HEK293 (cell line): ENCODE data around the gene ZNF684.
"Not testable (repeated sequence)": the region's sequence is repeated elsewhere in the genome, so short reads cannot be mapped to it uniquely, and the experiment has no call there.

Experiments
- CTCF ChIA-PET: fragments of 350-600 bp; formaldehyde crosslinking; extraction: SDS; loops from one replicate; lab custom pipeline; 2021; ENCODE audit warnings: antibody characterized with exemption; lab: Yijun Ruan, JAX
- POLR2A ChIA-PET: fragments of 300-600 bp; formaldehyde crosslinking; extraction: SDS; loops from one replicate; lab custom pipeline; 2020; ENCODE audit warnings: antibody characterized with exemption, inconsistent platforms; lab: Yijun Ruan, JAX
- H3K27ac ChIP-seq: fragments of 200-500 bp; sonication (Bioruptor generic); 2 replicates; pipeline ENCODE4 v1.5.1; 2014; ENCODE audit warnings: low read depth, low read length, control low read depth, inconsistent platforms; ENCODE audit errors: extremely low read depth
- H3K36me3 ChIP-seq, 2 experiments: fragments of 200-500 bp in 1 of 2; sonication (Bioruptor generic) in 1 of 2; 1 replicate in 1 of 2; 2 replicates in 1 of 2; pipeline ENCODE4 v1.5.1; 2014 to 2017; ENCODE audit warnings: inconsistent platforms in 2 of 2, low read length in 2 of 2; ENCODE audit not compliant: control insufficient read depth in 2 of 2, insufficient read depth in 1 of 2
- H3K4me1 ChIP-seq: fragments of 200-500 bp; sonication (Bioruptor generic); 2 replicates; pipeline ENCODE4 v1.5.1; 2014; ENCODE audit warnings: mild to moderate bottlenecking, low read length, inconsistent platforms; ENCODE audit not compliant: control insufficient read depth, insufficient read depth
- H3K4me3 ChIP-seq: 2 replicates; pipeline ENCODE4 v1.5.1; 2011; ENCODE audit warnings: low read depth, mild to moderate bottlenecking, control low read depth, low read length, moderate library complexity
- H3K9me3 ChIP-seq: fragments of 200-500 bp; sonication (Bioruptor generic); 2 replicates; pipeline ENCODE4 v1.5.1; 2014; ENCODE audit warnings: low read depth, low read length, inconsistent platforms; ENCODE audit not compliant: control insufficient read depth, insufficient read depth
- ATF2 ChIP-seq: fragments of 450-650 bp; formaldehyde crosslinking; IDR thresholded peaks from 2 replicates; pipeline ENCODE4 v1.5.1; 2016; ENCODE audit warnings: missing biosample characterization, missing genetic modification characterization, low read depth
- HOXD13 ChIP-seq: sonication (generic); formaldehyde crosslinking; IDR thresholded peaks from 2 replicates; pipeline ENCODE4 v1.8.0; 2022; ENCODE audit warnings: missing genetic modification reagents, borderline replicate concordance
- KLF16 ChIP-seq: fragments of 450-650 bp; formaldehyde crosslinking; IDR thresholded peaks from 2 replicates; pipeline ENCODE4 v1.5.1; 2017; ENCODE audit warnings: missing biosample characterization, missing genetic modification characterization
- SALL2 ChIP-seq: fragments of 450-650 bp; formaldehyde crosslinking; IDR thresholded peaks from 2 replicates; pipeline ENCODE4 v1.5.0; 2017; ENCODE audit warnings: missing biosample characterization, mild to moderate bottlenecking, missing genetic modification characterization, borderline replicate concordance
- YY1 ChIP-seq: fragments of 450-650 bp; formaldehyde crosslinking; IDR thresholded peaks from 2 replicates; pipeline ENCODE4 v1.5.1; 2018; ENCODE audit warnings: missing biosample characterization, missing genetic modification characterization
- ZBTB48 ChIP-seq: fragments of 450-650 bp; formaldehyde crosslinking; IDR thresholded peaks from 2 replicates; pipeline ENCODE4 v1.5.1; 2016; ENCODE audit warnings: missing biosample characterization, missing genetic modification characterization
- ZBTB7A ChIP-seq: fragments of 450-650 bp; formaldehyde crosslinking; IDR thresholded peaks from 2 replicates; pipeline ENCODE4 v1.5.1; 2016; ENCODE audit warnings: low read depth, missing biosample characterization, missing genetic modification characterization
- ZBTB8A ChIP-seq: fragments of 450-650 bp; formaldehyde crosslinking; IDR thresholded peaks from 2 replicates; pipeline ENCODE4 v1.5.1; 2016; ENCODE audit warnings: missing biosample characterization, missing genetic modification characterization
- ZEB2 ChIP-seq: fragments of 450-650 bp; formaldehyde crosslinking; IDR thresholded peaks from 2 replicates; pipeline ENCODE4 v1.5.1; 2016; ENCODE audit warnings: missing biosample characterization, missing genetic modification characterization
- ZNF138 ChIP-seq: fragments of 450-650 bp; formaldehyde crosslinking; IDR thresholded peaks from 2 replicates; pipeline ENCODE4 v1.5.1; 2016; ENCODE audit warnings: missing biosample characterization, missing genetic modification characterization, borderline replicate concordance
- ZNF146 ChIP-seq: fragments of 450-650 bp; formaldehyde crosslinking; IDR thresholded peaks from 2 replicates; pipeline ENCODE4 v1.5.1; 2016; ENCODE audit warnings: missing biosample characterization, missing genetic modification characterization
- ZNF211 ChIP-seq: fragments of 450-650 bp; formaldehyde crosslinking; IDR thresholded peaks from 2 replicates; pipeline ENCODE4 v1.5.1; 2016; ENCODE audit warnings: low read depth, missing biosample characterization, missing genetic modification characterization
- ZNF311 ChIP-seq: fragments of 450-650 bp; formaldehyde crosslinking; IDR thresholded peaks from 2 replicates; pipeline ENCODE4 v1.5.1; 2017; ENCODE audit warnings: missing biosample characterization, missing genetic modification characterization, borderline replicate concordance
- ZNF398 ChIP-seq: fragments of 450-650 bp; formaldehyde crosslinking; IDR thresholded peaks from 2 replicates; pipeline ENCODE4 v1.5.1; 2017; ENCODE audit warnings: missing biosample characterization, missing genetic modification characterization
- ZNF544 ChIP-seq: fragments of 450-650 bp; formaldehyde crosslinking; IDR thresholded peaks from 2 replicates; pipeline ENCODE4 v1.5.0; 2017; ENCODE audit warnings: missing biosample characterization, missing genetic modification characterization
- ZNF548 ChIP-seq: fragments of 450-650 bp; formaldehyde crosslinking; IDR thresholded peaks from 2 replicates; pipeline ENCODE4 v1.5.1; 2016; ENCODE audit warnings: missing biosample characterization, missing genetic modification characterization
- ZNF555 ChIP-seq: fragments of 450-650 bp; formaldehyde crosslinking; conservative IDR thresholded peaks from 2 replicates; pipeline ENCODE4 v1.5.1; 2017; ENCODE audit warnings: missing biosample characterization, mild to moderate bottlenecking, missing genetic modification characterization, inconsistent platforms
- ZNF558 ChIP-seq: fragments of 450-650 bp; formaldehyde crosslinking; IDR thresholded peaks from 2 replicates; pipeline ENCODE4 v1.5.1; 2016; ENCODE audit warnings: missing biosample characterization, missing genetic modification characterization
- ZNF585B ChIP-seq: fragments of 450-650 bp; formaldehyde crosslinking; IDR thresholded peaks from 2 replicates; pipeline ENCODE4 v1.5.1; 2016; ENCODE audit warnings: missing biosample characterization, missing genetic modification characterization
- ZNF600 ChIP-seq: fragments of 450-650 bp; formaldehyde crosslinking; IDR thresholded peaks from 2 replicates; pipeline ENCODE4 v1.5.1; 2016; ENCODE audit warnings: missing biosample characterization, missing genetic modification characterization
- ZNF621 ChIP-seq: fragments of 450-650 bp; formaldehyde crosslinking; IDR thresholded peaks from 2 replicates; pipeline ENCODE4 v1.5.1; 2017; ENCODE audit warnings: missing biosample characterization, missing genetic modification characterization
- ZNF639 ChIP-seq: fragments of 450-650 bp; formaldehyde crosslinking; IDR thresholded peaks from 2 replicates; pipeline ENCODE4 v1.5.1; 2016; ENCODE audit warnings: missing biosample characterization, missing genetic modification characterization
- ZNF701 ChIP-seq: fragments of 450-650 bp; formaldehyde crosslinking; IDR thresholded peaks from 2 replicates; pipeline ENCODE4 v1.5.1; 2016; ENCODE audit warnings: missing biosample characterization, missing genetic modification characterization
- ZNF776 ChIP-seq: fragments of 450-650 bp; formaldehyde crosslinking; IDR thresholded peaks from 2 replicates; pipeline ENCODE4 v1.5.0; 2017; ENCODE audit warnings: missing biosample characterization, missing genetic modification characterization, borderline replicate concordance
- ZNF791 ChIP-seq: fragments of 450-650 bp; formaldehyde crosslinking; IDR thresholded peaks from 2 replicates; pipeline ENCODE4 v1.5.1; 2016; ENCODE audit warnings: missing biosample characterization, missing genetic modification characterization
- ZNF830 ChIP-seq: fragments of 450-650 bp; IDR thresholded peaks from 2 replicates; pipeline ENCODE4 v1.5.0; 2018; ENCODE audit warnings: missing biosample characterization, missing genetic modification characterization, low read depth, mild to moderate bottlenecking, moderate library complexity
- ZNF837 ChIP-seq: fragments of 450-650 bp; formaldehyde crosslinking; IDR thresholded peaks from 2 replicates; pipeline ENCODE4 v1.5.1; 2016; ENCODE audit warnings: missing biosample characterization, missing genetic modification characterization
- TF ChIP-seq, protein P1 (sequence below): fragments of 450-650 bp; formaldehyde crosslinking; IDR thresholded peaks from 2 replicates; pipeline ENCODE4 v1.5.1; 2016; ENCODE audit warnings: missing biosample characterization, missing genetic modification characterization, borderline replicate concordance

Gene ZNF684

GRCh38 chr1:40553017-40553416, 21.6 kb downstream of the ZNF684 start:
- ChIA-PET POLR2A (no interaction called here), CTCF (no interaction called here)
- Histone ChIP-seq H3K27ac (no peak overlapping the region), H3K4me1 (no peaks in the 10 kb centered on the region), H3K36me3 (no peaks in the 10 kb centered on the region; a peak in 1 of 3 replicates), H3K4me3 (no peak overlapping the region), H3K9me3 (no peaks in the 10 kb centered on the region)
- no peak for TF ChIP-seq ZBTB48 (tag by site-specific recombination)
- no peak for TF ChIP-seq YY1 (tag by site-specific recombination)
- TF ChIP-seq ZNF701 (tag by site-specific recombination), result no peak
- no peak for TF ChIP-seq ZNF311
- no peak for TF ChIP-seq ZBTB8A (tag by site-specific recombination)
- TF ChIP-seq ZNF585B (tag by site-specific recombination), result no peak
- TF ChIP-seq ZNF558 (tag by site-specific recombination), result no peak
- TF ChIP-seq SALL2 (tag by site-specific recombination), result no peak
- no peak for TF ChIP-seq ZNF138 (tag by site-specific recombination)
- TF ChIP-seq ZNF600 (tag by site-specific recombination), result no peak
- TF ChIP-seq ZNF548 (tag by site-specific recombination), result no peak
- TF ChIP-seq ZNF544, result no peak
- TF ChIP-seq ZNF776 (tag by site-specific recombination), result no peak
- TF ChIP-seq ZNF398 (tag by site-specific recombination), result no peak
- no peak for TF ChIP-seq ZNF621 (tag by site-specific recombination)
- no peak for TF ChIP-seq KLF16 (tag by site-specific recombination)
- no peak for TF ChIP-seq ZBTB7A (tag by site-specific recombination)
- TF ChIP-seq ATF2 (tag by site-specific recombination), result no peak
- TF ChIP-seq ZNF555 (tag by site-specific recombination), result no peak

DNA sequence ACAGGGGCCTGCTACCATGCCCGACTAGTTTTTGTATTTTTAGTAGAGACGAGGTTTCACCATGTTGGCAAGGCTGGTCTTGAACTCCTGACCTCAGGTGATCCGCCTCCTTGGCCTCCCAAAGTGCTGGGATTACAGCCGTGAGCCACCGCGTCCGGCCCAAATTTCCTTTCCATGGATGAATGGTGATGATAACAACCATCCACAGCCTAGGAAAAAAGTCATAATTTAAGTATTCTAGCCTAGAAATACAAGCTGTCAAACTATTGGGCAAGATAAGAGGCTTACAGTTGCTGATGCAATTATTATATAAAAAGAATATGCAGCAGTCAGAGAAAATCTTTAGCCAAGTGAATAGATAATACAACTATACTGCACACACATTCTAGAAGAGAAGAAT, 23.4 kb downstream of the ZNF684 start:
- H3K4me3 ChIP-seq, H3K27ac ChIP-seq, H3K9me3 ChIP-seq, POLR2A ChIA-PET, H3K4me1 ChIP-seq, H3K36me3 ChIP-seq: not testable (repeated sequence)
- CTCF ChIA-PET, result interaction anchor here (0.6 to 1.1 kb wide), 3 partner anchors 10 to 107 kb away, joined by 4 read pairs; no protein-coding TSS in a partner anchor

- CTCF ChIA-PET, result no interaction called here
- no peaks in the 10 kb centered on the region; a peak in 1 of 3 replicates for H3K36me3 ChIP-seq
- H3K27ac ChIP-seq, result no peak overlapping the region
- H3K4me1 ChIP-seq, result no peaks in the 10 kb centered on the region
- H3K4me3 ChIP-seq, result no peak overlapping the region
- no peaks in the 10 kb centered on the region for H3K9me3 ChIP-seq
- POLR2A ChIA-PET, result no interaction called here
- TF ChIP-seq ZNF211 (tag by site-specific recombination), result no peak
- no peak for TF ChIP-seq ZEB2 (tag by site-specific recombination)
- TF ChIP-seq ZNF555 (tag by site-specific recombination), result no peak
- no peak for TF ChIP-seq ZNF837 (tag by site-specific recombination)
- no peak for TF ChIP-seq ZNF146 (tag by site-specific recombination)
- TF ChIP-seq ZNF639 (tag by site-specific recombination), result no peak
- no peak for TF ChIP-seq HOXD13 (CRISPR knock-in tag)
- TF ChIP-seq ZNF830, result no peak
- TF ChIP-seq, protein P1, sequence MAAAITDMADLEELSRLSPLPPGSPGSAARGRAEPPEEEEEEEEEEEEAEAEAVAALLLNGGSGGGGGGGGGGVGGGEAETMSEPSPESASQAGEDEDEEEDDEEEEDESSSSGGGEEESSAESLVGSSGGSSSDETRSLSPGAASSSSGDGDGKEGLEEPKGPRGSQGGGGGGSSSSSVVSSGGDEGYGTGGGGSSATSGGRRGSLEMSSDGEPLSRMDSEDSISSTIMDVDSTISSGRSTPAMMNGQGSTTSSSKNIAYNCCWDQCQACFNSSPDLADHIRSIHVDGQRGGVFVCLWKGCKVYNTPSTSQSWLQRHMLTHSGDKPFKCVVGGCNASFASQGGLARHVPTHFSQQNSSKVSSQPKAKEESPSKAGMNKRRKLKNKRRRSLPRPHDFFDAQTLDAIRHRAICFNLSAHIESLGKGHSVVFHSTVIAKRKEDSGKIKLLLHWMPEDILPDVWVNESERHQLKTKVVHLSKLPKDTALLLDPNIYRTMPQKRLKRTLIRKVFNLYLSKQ (tag by site-specific recombination), result no peak
- TF ChIP-seq ZNF791 (tag by site-specific recombination), result no peak
These were observed 24.7 kb downstream of the ZNF684 start for GRCh38 chr1:40556121-40556520.
